ENCODE data around the gene ATP2C2.
"Not testable (repeated sequence)": the region's sequence is repeated elsewhere in the genome, so short reads cannot be mapped to it uniquely, and the experiment has no call there.

ATP2C2 gene

GRCh38 chr16:84340325-84341040, 27.9 kb upstream of the ATP2C2 start:
- DNase-seq (ENCODE audit: low read depth), result no peak

GRCh38 chr16:84341528-84342295, 26.6 kb upstream of the ATP2C2 start:
- DNase-seq (ENCODE audit: low read depth), result no peak

- not testable (repeated sequence) for DNase-seq (ENCODE audit: low read depth)
Observed at GRCh38 chr16:84343800-84344199, 24.5 kb upstream of the ATP2C2 start.

- no peak for DNase-seq (ENCODE audit: low read depth)
Observed at GRCh38 chr16:84344781-84345180, 23.6 kb upstream of the ATP2C2 start.

GRCh38 chr16:84347161-84347560, 21.2 kb upstream of the ATP2C2 start:
- no peak for DNase-seq (ENCODE audit: low read depth)

GRCh38 chr16:84348386-84348888, 19.9 kb upstream of the ATP2C2 start:
- no peak for DNase-seq (ENCODE audit: low read depth)

GRCh38 chr16:84349862-84350684, 18.3 kb upstream of the ATP2C2 start:
- DNase-seq (ENCODE audit: low read depth), result no peak

GRCh38 chr16:84350685-84351400, 17.5 kb upstream of the ATP2C2 start:
- no peak for DNase-seq (ENCODE audit: low read depth)

- DNase-seq (ENCODE audit: low read depth), result no peak
Observed at GRCh38 chr16:84351630-84352029, 16.7 kb upstream of the ATP2C2 start.

GRCh38 chr16:84354306-84354705, 14.0 kb upstream of the ATP2C2 start:
- DNase-seq (ENCODE audit: low read depth), result no peak

GRCh38 chr16:84355149-84355548, 13.2 kb upstream of the ATP2C2 start:
- no peak for DNase-seq (ENCODE audit: low read depth)

GRCh38 chr16:84356176-84356575, 12.2 kb upstream of the ATP2C2 start:
- DNase-seq (ENCODE audit: low read depth), result no peak

GRCh38 chr16:84356591-84357116, 11.7 kb upstream of the ATP2C2 start:
- DNase-seq (ENCODE audit: low read depth), result no peak

- DNase-seq (ENCODE audit: low read depth), result no peak
Observed at GRCh38 chr16:84357191-84357651, 11.1 kb upstream of the ATP2C2 start.

- DNase-seq (ENCODE audit: low read depth), result no peak
Observed at GRCh38 chr16:84358601-84359295, 9.6 kb upstream of the ATP2C2 start.

- DNase-seq (ENCODE audit: low read depth), result no peak
Observed at GRCh38 chr16:84359326-84359725, 9.0 kb upstream of the ATP2C2 start.

GRCh38 chr16:84360170-84360569, 8.2 kb upstream of the ATP2C2 start:
- no peak for DNase-seq (ENCODE audit: low read depth)

GRCh38 chr16:84360748-84361147, 7.6 kb upstream of the ATP2C2 start:
- DNase-seq (ENCODE audit: low read depth), result no peak

GRCh38 chr16:84361546-84361945, 6.8 kb upstream of the ATP2C2 start:
- no peak for DNase-seq (ENCODE audit: low read depth)

GRCh38 chr16:84362471-84362941, 5.8 kb upstream of the ATP2C2 start:
- DNase-seq (ENCODE audit: low read depth), result no peak

GRCh38 chr16:84366208-84366607, 2.1 kb upstream of the ATP2C2 start:
- no peak for DNase-seq (ENCODE audit: low read depth)

All from stimulated activated CD8-positive, alpha-beta memory T cell treated with anti-CD3 and anti-CD28 coated beads, Interleukin-15, amount 100 ng/mL, for 24 hours (primary cell).